Activated B cell treated with CpG ODN at 0.5 μM for 24 hours (primary cell): ENCODE data around the gene PRM1. TPM values are rescaled to one million over a fixed set of nuclear protein-coding genes. Genes with fewer than 3 reads are reported as not detected.

ENCODE experiments used
- ATAC-seq: fragments of 200-7000 bp; cut with Tn5 transposase; one replicate; pipeline ENCODE4 v1.10.0; 2021; ENCODE audit warnings: low read depth, mild to moderate bottlenecking, moderate library complexity
- CTCF ChIA-PET: fragments of 350-600 bp; sonication (Branson Sonifier 250); formaldehyde crosslinking; loops from one replicate; lab custom pipeline; 2021; ENCODE audit warnings: antibody characterized with exemption; lab: Charles Lee
- POLR2A ChIA-PET: fragments of 350-600 bp; sonication (Branson Sonifier 250); formaldehyde crosslinking; loops from one replicate; lab custom pipeline; 2021; ENCODE audit warnings: antibody characterized with exemption; lab: Charles Lee
- DNase-seq: peaks from one replicate; pipeline ENCODE4 v3.0.0; 2022
- H3K27ac Mint-ChIP-seq: one replicate; pipeline ENCODE4 v1.8.0; 2020; ENCODE audit warnings: mixed read lengths
- H3K27me3 Mint-ChIP-seq: one replicate; pipeline ENCODE4 v1.8.0; 2021; ENCODE audit warnings: mixed read lengths
- H3K36me3 Mint-ChIP-seq: one replicate; pipeline ENCODE4 v1.8.0; 2021; ENCODE audit warnings: low read depth, mixed read lengths
- H3K4me1 Mint-ChIP-seq: one replicate; pipeline ENCODE4 v1.8.0; 2021; ENCODE audit warnings: mixed read lengths
- H3K4me3 Mint-ChIP-seq: one replicate; pipeline ENCODE4 v1.8.0; 2020; ENCODE audit warnings: mild to moderate bottlenecking, mixed read lengths
- H3K9me3 Mint-ChIP-seq: one replicate; pipeline ENCODE4 v1.8.0; 2020; ENCODE audit warnings: mixed read lengths
- intact Hi-C: fragments of 100-400 bp; cut with micrococcal nuclease; formaldehyde crosslinking; loops from one replicate; pipeline ENCODE4 v1.15.1; 2024
- total RNA-seq: library from RNA; stranded (reverse); gene quantifications from 2 replicates; pipeline ENCODE4 v1.2.3, GENCODE V29; 2022
- TF ChIP-seq, protein P1 (sequence below): fragments of 200-600 bp; IDR thresholded peaks from one replicate; pipeline ENCODE4 v1.8.0; 2022; ENCODE audit warnings: antibody characterized with exemption, mild to moderate bottlenecking

The PRM1 gene
- total RNA-seq, 1 donor from 2014 or later: not detected

DNA sequence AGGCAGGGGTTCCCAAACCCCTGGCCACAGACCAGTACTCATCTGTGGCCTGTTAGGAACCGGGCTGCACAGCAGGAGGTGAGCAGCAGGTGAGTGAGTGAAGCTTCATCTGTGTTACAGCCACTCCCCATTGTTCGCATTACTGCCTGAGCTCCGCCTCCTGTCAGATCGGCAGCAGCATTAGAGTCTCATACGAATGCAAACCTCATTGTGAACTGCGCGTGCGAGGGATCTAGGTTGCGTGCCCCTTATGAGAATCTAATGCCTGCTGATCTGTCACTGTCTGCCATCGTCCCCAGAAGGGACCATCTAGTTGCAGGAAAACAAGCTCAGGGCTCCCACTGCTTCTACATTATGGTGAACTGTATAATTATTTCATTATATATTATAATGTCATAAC is 39.0 kb upstream of the PRM1 start:
- TF ChIP-seq, protein P1, sequence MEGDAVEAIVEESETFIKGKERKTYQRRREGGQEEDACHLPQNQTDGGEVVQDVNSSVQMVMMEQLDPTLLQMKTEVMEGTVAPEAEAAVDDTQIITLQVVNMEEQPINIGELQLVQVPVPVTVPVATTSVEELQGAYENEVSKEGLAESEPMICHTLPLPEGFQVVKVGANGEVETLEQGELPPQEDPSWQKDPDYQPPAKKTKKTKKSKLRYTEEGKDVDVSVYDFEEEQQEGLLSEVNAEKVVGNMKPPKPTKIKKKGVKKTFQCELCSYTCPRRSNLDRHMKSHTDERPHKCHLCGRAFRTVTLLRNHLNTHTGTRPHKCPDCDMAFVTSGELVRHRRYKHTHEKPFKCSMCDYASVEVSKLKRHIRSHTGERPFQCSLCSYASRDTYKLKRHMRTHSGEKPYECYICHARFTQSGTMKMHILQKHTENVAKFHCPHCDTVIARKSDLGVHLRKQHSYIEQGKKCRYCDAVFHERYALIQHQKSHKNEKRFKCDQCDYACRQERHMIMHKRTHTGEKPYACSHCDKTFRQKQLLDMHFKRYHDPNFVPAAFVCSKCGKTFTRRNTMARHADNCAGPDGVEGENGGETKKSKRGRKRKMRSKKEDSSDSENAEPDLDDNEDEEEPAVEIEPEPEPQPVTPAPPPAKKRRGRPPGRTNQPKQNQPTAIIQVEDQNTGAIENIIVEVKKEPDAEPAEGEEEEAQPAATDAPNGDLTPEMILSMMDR: no peak
- no peak overlapping the region for H3K27ac Mint-ChIP-seq
- H3K36me3 Mint-ChIP-seq: no peaks in the 10 kb centered on the region

DNA sequence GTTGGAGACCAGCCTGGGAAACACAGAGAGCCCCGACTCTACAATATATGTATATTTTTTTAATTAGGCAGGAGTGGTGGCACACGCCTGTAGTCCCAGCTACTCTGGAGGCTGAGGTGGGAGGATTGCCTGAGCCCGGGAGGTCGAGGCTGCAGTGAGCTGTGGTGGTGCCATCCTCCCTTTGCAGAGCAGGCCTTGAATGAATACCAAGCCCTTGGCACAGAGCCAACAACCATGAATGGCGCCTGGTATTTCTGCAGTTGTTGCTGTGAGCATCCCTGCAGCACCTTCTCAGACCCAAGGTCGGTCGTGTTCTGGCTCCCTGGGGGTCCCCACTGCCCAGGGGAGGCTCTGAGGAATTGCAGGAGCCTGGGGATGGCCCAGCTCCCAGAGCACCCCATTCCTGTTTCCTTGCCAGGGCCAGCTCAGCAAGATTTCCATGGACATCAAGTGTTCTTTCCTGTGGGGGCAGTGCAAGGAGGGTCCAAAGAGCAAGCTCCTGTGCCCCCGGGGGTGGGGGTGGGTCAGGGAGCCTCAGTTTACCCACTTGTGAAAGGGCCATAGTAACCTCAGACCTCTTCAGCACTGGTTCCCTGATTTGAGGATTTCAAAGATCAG is 38.5 kb upstream of the PRM1 start:
- ATAC-seq (no peak), DNase-seq (no peak)
- intact Hi-C loops: no loop called here
- Mint-ChIP-seq H3K4me1 (peaks cover 20% of the 10 kb centered on the region), H3K27me3 (no peaks in the 10 kb centered on the region), H3K9me3 (no peaks in the 10 kb centered on the region), H3K36me3 (no peaks in the 10 kb centered on the region), H3K27ac (no peak overlapping the region), H3K4me3 (no peak overlapping the region)
- TF ChIP-seq, protein P1: no peak
- CTCF ChIA-PET: no interaction called here
- POLR2A ChIA-PET: interaction anchor here (0.8 to 2.5 kb wide), 3 partner anchors 9 to 65 kb away, joined by 4 to 11 read pairs (median 4); partner anchors contain the start of gene SOCS1

More for the DNA sequence above, 39.0 kb upstream of the PRM1 start:
- no peaks in the 10 kb centered on the region for H3K27me3 Mint-ChIP-seq
- POLR2A ChIA-PET: interaction anchor here (0.8 to 2.5 kb wide), 2 partner anchors 9 to 66 kb away, joined by 4 to 11 read pairs; no protein-coding TSS in a partner anchor
- CTCF ChIA-PET: interaction anchor here (0.6 kb wide), 2 partner anchors 9 to 22 kb away, joined by 3 read pairs; no protein-coding TSS in a partner anchor
- no peaks in the 10 kb centered on the region for H3K9me3 Mint-ChIP-seq
- H3K4me3 Mint-ChIP-seq: no peak overlapping the region
- H3K4me1 Mint-ChIP-seq: peaks cover 21% of the 10 kb centered on the region
- no peak for DNase-seq
- intact Hi-C loops: no loop called here
- no peak for ATAC-seq

DNA sequence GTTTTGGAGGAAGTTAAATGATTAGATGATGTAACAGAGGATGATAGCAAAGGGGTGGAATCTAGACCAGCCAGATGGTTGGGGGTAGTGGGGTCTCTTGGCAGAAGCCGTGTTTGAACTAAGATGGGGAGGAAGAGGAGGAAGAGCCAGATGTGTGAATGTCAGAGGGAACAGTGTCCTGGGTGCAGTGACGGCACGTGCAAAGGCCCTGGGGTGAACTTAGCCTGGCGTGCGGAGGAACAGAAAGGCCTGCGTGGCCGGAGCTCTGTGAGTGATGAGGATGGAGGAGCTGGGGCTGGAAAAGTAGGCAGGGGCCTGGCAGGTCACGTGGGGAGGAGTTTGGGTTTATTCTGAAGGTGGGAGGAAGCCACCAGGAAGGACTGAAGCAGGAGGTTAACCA is 37.7 kb upstream of the PRM1 start:
- H3K9me3 Mint-ChIP-seq: no peaks in the 10 kb centered on the region
- TF ChIP-seq, protein P1: no peak
- intact Hi-C loops: loop anchor here (1.0 kb wide), 1 partner anchor 8 kb away; no protein-coding TSS in a partner anchor
- H3K27me3 Mint-ChIP-seq: no peaks in the 10 kb centered on the region
- ChIA-PET POLR2A (interaction anchor here (0.7 to 1.5 kb wide), 3 partner anchors 16 to 63 kb away, joined by 3 to 4 read pairs (median 4); partner anchors contain the start of gene SOCS1), CTCF (no interaction called here)
- H3K36me3 Mint-ChIP-seq: no peaks in the 10 kb centered on the region
- no peak overlapping the region for H3K27ac Mint-ChIP-seq
- ATAC-seq: no peak
- no peak overlapping the region for H3K4me3 Mint-ChIP-seq
- H3K4me1 Mint-ChIP-seq: peaks cover 25% of the 10 kb centered on the region
- DNase-seq: no peak

GRCh38 chr16:11316331-11317015 is 35.3 kb upstream of the PRM1 start:
- no peak overlapping the region for H3K4me3 Mint-ChIP-seq
- ATAC-seq: no peak
- no peaks in the 10 kb centered on the region for H3K9me3 Mint-ChIP-seq
- no peak for DNase-seq
- peaks cover 43% of the 10 kb centered on the region for H3K4me1 Mint-ChIP-seq
- CTCF ChIA-PET: no interaction called here
- no peak overlapping the region for H3K27ac Mint-ChIP-seq
- no peaks in the 10 kb centered on the region for H3K36me3 Mint-ChIP-seq
- no peaks in the 10 kb centered on the region for H3K27me3 Mint-ChIP-seq
- POLR2A ChIA-PET: interaction anchor here (0.6 kb wide), 2 partner anchors 22 to 350 kb away, joined by 3 to 5 read pairs; no protein-coding TSS in a partner anchor
- intact Hi-C loops: no loop called here
- TF ChIP-seq, protein P1: no peak

DNA sequence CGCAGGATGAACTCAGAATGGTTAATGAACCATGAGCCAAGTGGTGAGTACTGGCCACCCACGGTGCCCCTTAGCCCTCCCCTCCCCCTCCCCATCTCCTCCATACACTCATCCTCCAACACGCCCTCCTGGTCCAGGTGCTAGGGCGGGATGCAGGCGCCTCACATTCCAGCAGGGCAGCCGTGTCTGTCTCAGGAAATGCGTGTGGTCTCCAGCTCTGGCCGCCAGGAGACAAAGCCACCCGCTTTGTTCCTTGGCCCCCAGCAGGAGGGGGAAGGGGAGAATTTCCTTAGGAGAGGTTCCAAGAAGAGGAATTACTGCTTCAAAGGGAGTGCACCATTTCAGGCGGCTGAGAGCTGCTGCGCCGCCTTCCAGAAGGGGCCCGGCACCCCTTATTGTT is 34.4 kb upstream of the PRM1 start:
- intact Hi-C loops: no loop called here
- peaks cover 52% of the 10 kb centered on the region for H3K4me1 Mint-ChIP-seq
- CTCF ChIA-PET: no interaction called here

More for the DNA sequence above, 34.4 kb upstream of the PRM1 start:
- Mint-ChIP-seq H3K27ac (no peak overlapping the region), H3K27me3 (no peaks in the 10 kb centered on the region), H3K4me3 (no peak overlapping the region), H3K36me3 (no peaks in the 10 kb centered on the region), H3K9me3 (no peaks in the 10 kb centered on the region)
- ATAC-seq: no peak
- TF ChIP-seq, protein P1: no peak
- POLR2A ChIA-PET: no interaction called here
- DNase-seq: no peak
